Brain microvascular endothelial cell (primary cell): ENCODE data around the gene HS3ST3A1.

ENCODE experiments used
- DNase-seq: peaks from one replicate; pipeline ENCODE4 v3.0.0-alpha.2; 2020
- H3K27ac ChIP-seq: fragments of 250-450 bp; sonication (Bioruptor Pico); 2 replicates; pipeline ENCODE4 v1.5.1; 2020; ENCODE audit warnings: mild to moderate bottlenecking, moderate library complexity
- H3K27me3 ChIP-seq: fragments of 250-450 bp; sonication (Bioruptor Pico); replicated peaks from 2 replicates; pipeline ENCODE4 v1.5.1; 2020; ENCODE audit warnings: mild to moderate bottlenecking
- H3K36me3 ChIP-seq: fragments of 250-450 bp; sonication (Bioruptor Pico); replicated peaks from 2 replicates; pipeline ENCODE4 v1.5.1; 2020; ENCODE audit warnings: mild to moderate bottlenecking
- H3K4me3 ChIP-seq: 2 replicates; pipeline ENCODE4 v1.5.1; 2011; ENCODE audit warnings: low read depth, mild to moderate bottlenecking, control low read depth, low read length, moderate library complexity
- CTCF ChIP-seq: IDR thresholded peaks from 2 replicates; pipeline ENCODE4 v1.5.1; 2011; ENCODE audit warnings: low read depth, mild to moderate bottlenecking, moderate library complexity, low read length, control low read depth, inconsistent platforms; ENCODE audit errors: missing control alignments
- in situ Hi-C: cut with HindIII; loops from 2 replicates; pipeline ENCODE4 v1.10.0; 2017; ENCODE audit warnings: low sequenced_read_pairs, low pct_ligation_motif_present

Gene HS3ST3A1

GRCh38 chr17:13495423-13495822 lies 106.3 kb downstream of the HS3ST3A1 start:
- Histone ChIP-seq H3K4me3 (no peak overlapping the region), H3K27ac (no peak overlapping the region), H3K36me3 (no peaks in the 10 kb centered on the region), H3K27me3 (no peaks in the 10 kb centered on the region)
- no peak for TF ChIP-seq CTCF
- no peak for DNase-seq
- in situ Hi-C loops = no loop called here

GRCh38 chr17:13492737-13493122 lies 109.0 kb downstream of the HS3ST3A1 start:
- Histone ChIP-seq H3K27me3 (no peaks in the 10 kb centered on the region), H3K36me3 (no peaks in the 10 kb centered on the region), H3K4me3 (no peak overlapping the region), H3K27ac (no peak overlapping the region)
- no peak for DNase-seq
- TF ChIP-seq CTCF = no peak
- in situ Hi-C loops = no loop called here

DNA sequence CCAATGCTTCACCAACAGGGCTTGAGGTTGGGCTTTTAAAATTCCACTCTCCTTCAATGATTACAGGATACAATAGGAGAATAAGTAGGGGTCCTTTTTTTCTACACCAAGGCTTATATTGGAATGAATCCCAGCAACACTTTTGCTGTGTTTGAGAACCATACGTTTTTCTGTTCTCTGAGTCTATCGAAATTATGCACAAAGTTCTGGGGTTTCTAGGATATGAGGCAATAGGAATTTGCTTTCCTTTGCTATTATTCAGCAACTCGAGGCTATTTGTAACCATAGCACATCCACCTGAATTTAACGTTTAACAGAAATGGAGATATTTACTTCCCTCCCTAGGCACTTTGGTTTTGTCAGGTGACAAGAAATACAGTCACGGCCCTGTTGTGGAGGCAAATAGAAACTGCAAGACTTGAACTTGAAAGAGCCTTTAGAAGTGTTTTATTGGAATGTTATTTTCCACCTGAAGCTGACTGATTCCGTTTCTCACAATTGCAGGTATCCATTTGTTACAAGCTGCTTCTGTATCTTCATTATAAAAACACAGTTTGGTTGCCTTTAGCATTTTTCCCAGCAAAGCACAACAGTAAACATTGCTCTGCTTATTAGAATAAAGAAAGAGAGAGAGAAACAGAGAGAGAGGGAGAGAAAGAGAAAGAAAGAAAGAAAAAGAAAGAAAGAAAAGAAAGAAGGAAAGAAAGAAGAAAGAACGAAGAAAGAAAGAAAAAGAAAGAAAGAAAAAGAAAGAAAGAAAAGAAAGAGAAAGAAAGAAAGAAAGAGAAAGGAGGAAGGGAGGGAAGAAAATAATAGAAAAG lies 109.6 kb downstream of the HS3ST3A1 start:
- in situ Hi-C loops = no loop called here

DNA sequence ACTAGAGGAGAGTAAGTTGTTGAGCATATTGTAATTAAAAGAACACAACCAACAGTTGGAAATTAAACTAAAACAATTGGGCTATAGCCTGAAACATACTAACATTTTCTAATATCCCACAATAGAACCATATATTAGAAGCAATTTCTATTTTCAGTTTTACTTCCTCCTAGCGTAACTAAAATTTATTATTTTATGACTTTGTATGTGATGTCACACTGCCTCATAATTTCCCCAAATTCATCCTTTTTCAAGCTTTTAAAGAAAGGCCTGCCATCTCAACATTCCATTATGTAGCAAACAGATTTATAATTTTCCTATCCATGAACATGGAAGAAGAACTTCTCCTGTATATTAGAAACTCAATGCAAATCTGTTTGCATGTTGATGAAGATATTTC lies 110.2 kb downstream of the HS3ST3A1 start:
- in situ Hi-C loops = no loop called here
- no peak for DNase-seq
- Histone ChIP-seq H3K27me3 (no peaks in the 10 kb centered on the region), H3K36me3 (no peaks in the 10 kb centered on the region), H3K4me3 (no peak overlapping the region), H3K27ac (no peak overlapping the region)
- TF ChIP-seq CTCF = no peak

More for the DNA sequence above, 109.6 kb downstream of the HS3ST3A1 start:
- no peaks in the 10 kb centered on the region for H3K27me3 ChIP-seq
- H3K27ac ChIP-seq = no peak overlapping the region
- DNase-seq = no peak
- TF ChIP-seq CTCF = no peak
- no peak overlapping the region for H3K4me3 ChIP-seq
- H3K36me3 ChIP-seq = no peaks in the 10 kb centered on the region

GRCh38 chr17:13490906-13491482 lies 110.7 kb downstream of the HS3ST3A1 start:
- H3K36me3 ChIP-seq = no peaks in the 10 kb centered on the region
- H3K27me3 ChIP-seq = no peaks in the 10 kb centered on the region
- in situ Hi-C loops = no loop called here
- no peak for TF ChIP-seq CTCF
- H3K27ac ChIP-seq = no peak overlapping the region
- peak; percentile 24 for DNase-seq
- H3K4me3 ChIP-seq = no peak overlapping the region
